ENCODE measurements around the gene L1TD1. TPM values are rescaled to one million over a fixed set of nuclear protein-coding genes. Genes with fewer than 3 reads are reported as not detected.
A peak's percentile ranks its signal among the peaks of the same experiment; 100 is the strongest.
"Not testable (repeated sequence)": the region's sequence is repeated elsewhere in the genome, so short reads cannot be mapped to it uniquely, and the experiment has no call there.

Gene L1TD1
- total and polyA plus RNA-seq, 12 donors, result 0.07 to 0.16 (median 0.12) TPM; not detected in 9

GRCh38 chr1:62175568-62176179 is 19.0 kb upstream of the L1TD1 start:
- Histone ChIP-seq H3K27ac (no peak overlapping the region), H3K4me3 (no peak overlapping the region), H3K36me3 (no peaks in the 10 kb centered on the region), H3K4me1 (peaks cover 0 to 8% (median 0%) of the 10 kb centered on the region in 9 donors), H3K27me3 (peaks cover 0 to 14% (median 0%) of the 10 kb centered on the region in 7 donors), H3K9me3 (no peaks in the 10 kb centered on the region)
- intact Hi-C loops (cut with DNase I), result loop anchor here (1.0 to 10.0 kb wide), 5 partner anchors 231 to 569 kb away; no protein-coding TSS in a partner anchor
- peak in 1 of 8 donors; percentile 42 for ATAC-seq
- DNase-seq, result peak in 1 of 2 donors; percentile 32
- TF ChIP-seq CTCF (IDR thresholded peaks at IDR 0.05), result peak; percentile 73 to 87 (median 81)
- 48 to 50% methylated on average over 9 of the region's 9 CpGs for WGBS, 2 donors

- Histone ChIP-seq H3K9me3 (no peaks in the 10 kb centered on the region), H3K4me1 (peaks cover 0 to 8% (median 0%) of the 10 kb centered on the region in 9 donors), H3K27ac (no peak overlapping the region), H3K4me3 (no peak overlapping the region), H3K36me3 (no peaks in the 10 kb centered on the region), H3K27me3 (peaks cover 0 to 14% (median 0%) of the 10 kb centered on the region in 7 donors)
- ATAC-seq (no peak), DNase-seq (no peak)
- intact Hi-C loops (cut with DNase I), result loop anchor here in 5 of 10 donors (2.0 to 10.0 kb wide), 3 partner anchors 230 to 568 kb away; no protein-coding TSS in a partner anchor
- no peak for TF ChIP-seq CTCF (IDR thresholded peaks at IDR 0.05)
- WGBS, 2 donors, result 89 to 90% methylated on average over 14 of the region's 14 CpGs
Observed at GRCh38 chr1:62176597-62177312, 17.9 kb upstream of the L1TD1 start.

DNA sequence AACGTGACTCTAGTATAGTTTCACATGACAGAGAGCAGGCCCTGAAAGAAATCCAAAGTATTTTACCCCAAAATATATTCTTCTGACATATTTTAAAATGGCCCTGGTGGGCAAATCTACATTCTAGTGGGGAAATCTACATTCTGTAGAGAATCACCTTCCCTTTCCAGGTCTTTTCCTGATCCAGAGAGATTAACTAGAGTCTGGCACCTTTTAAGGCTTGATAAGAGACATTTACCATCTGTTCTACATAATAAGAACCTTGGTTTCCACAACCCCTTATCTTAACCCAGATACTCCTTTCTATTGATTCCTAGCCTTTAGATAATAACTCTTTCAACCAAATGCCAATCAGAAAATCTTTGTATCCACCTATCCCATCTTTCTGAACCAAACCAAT is 17.0 kb upstream of the L1TD1 start:
- Histone ChIP-seq H3K9me3 (no peaks in the 10 kb centered on the region), H3K36me3 (no peaks in the 10 kb centered on the region), H3K27ac (no peak overlapping the region), H3K4me3 (no peak overlapping the region), H3K27me3 (peaks cover 0 to 8% (median 0%) of the 10 kb centered on the region in 7 donors), H3K4me1 (peaks cover 0 to 8% (median 0%) of the 10 kb centered on the region in 9 donors)
- no peak for TF ChIP-seq CTCF (IDR thresholded peaks at IDR 0.05)
- ATAC-seq (no peak), DNase-seq (no peak)
- 87 to 89% methylated on average over 1 of the region's 1 CpG for WGBS, 2 donors
- intact Hi-C loops (cut with DNase I), result loop anchor here in 5 of 10 donors (2.0 to 10.0 kb wide), 3 partner anchors 229 to 567 kb away; no protein-coding TSS in a partner anchor

- WGBS, 2 donors, result 80 to 87% methylated on average over 7 of the region's 7 CpGs
- Histone ChIP-seq H3K9me3 (no peaks in the 10 kb centered on the region), H3K4me3 (no peak overlapping the region), H3K4me1 (peaks cover 0 to 8% (median 0%) of the 10 kb centered on the region in 9 donors), H3K27ac (no peak overlapping the region), H3K27me3 (peaks cover 0 to 4% (median 0%) of the 10 kb centered on the region in 7 donors), H3K36me3 (no peaks in the 10 kb centered on the region)
- ATAC-seq (no peak), DNase-seq (no peak)
- TF ChIP-seq CTCF (IDR thresholded peaks at IDR 0.05), result no peak
- intact Hi-C loops (cut with DNase I), result loop anchor here in 4 of 10 donors (5.0 to 10.0 kb wide), 2 partner anchors 229 to 566 kb away; no protein-coding TSS in a partner anchor
Observed at GRCh38 chr1:62178372-62178771, 16.3 kb upstream of the L1TD1 start.

- intact Hi-C loops (cut with DNase I); H3K27me3 ChIP-seq; H3K9me3 ChIP-seq; H3K36me3 ChIP-seq; DNase-seq; ATAC-seq; H3K4me1 ChIP-seq; H3K27ac ChIP-seq; H3K4me3 ChIP-seq: not testable (repeated sequence)
- WGBS, 2 donors, result 64 to 69% methylated on average over 4 of the region's 4 CpGs
Observed at GRCh38 chr1:62180054-62180453, 14.6 kb upstream of the L1TD1 start.
